Bronchial epithelial cell (primary cell): ENCODE data around the gene GNLY. TPM values are rescaled to one million over a fixed set of nuclear protein-coding genes. Genes with fewer than 3 reads are reported as not detected.

Experiments
- DNase-seq: peaks from one replicate; pipeline ENCODE4 v3.0.0-alpha.2; 2010; ENCODE audit warnings: low read depth
- FAIRE-seq: peaks from 2 replicates; lab custom pipeline; 2011; peaks lifted over from hg19 to GRCh38; lab: Jason Lieb, UNC
- H3K27me3 ChIP-seq: 2 replicates; pipeline ENCODE4 v1.5.1; 2011; ENCODE audit warnings: low read length; ENCODE audit not compliant: control insufficient read depth, insufficient read depth
- H3K36me3 ChIP-seq: 2 replicates; pipeline ENCODE4 v1.5.1; 2011; ENCODE audit warnings: low read length; ENCODE audit not compliant: control insufficient read depth, insufficient read depth
- H3K4me3 ChIP-seq: 2 replicates; pipeline ENCODE4 v1.5.1; 2011; ENCODE audit warnings: mild to moderate bottlenecking, low read depth, low read length, control low read depth
- CTCF ChIP-seq: IDR thresholded peaks from 2 replicates; pipeline ENCODE4 v1.5.1; 2011; ENCODE audit warnings: mild to moderate bottlenecking, moderate library complexity, low read length, control low read depth, inconsistent platforms; ENCODE audit not compliant: insufficient read depth, severe bottlenecking
- total RNA-seq: library from RNA; depleted of rRNA; stranded (reverse); fragments of >200 nt; gene quantifications from 2 replicates; pipeline ENCODE4 v1.2.1, GENCODE V29; 2014

The GNLY gene
- total RNA-seq, 1 donor from 2014 or later = not detected

- peaks cover 2% of the 10 kb centered on the region for H3K27me3 ChIP-seq
- DNase-seq = no peak
- no peak for TF ChIP-seq CTCF
- no peak for FAIRE-seq
- no peaks in the 10 kb centered on the region for H3K36me3 ChIP-seq
- no peak overlapping the region for H3K4me3 ChIP-seq
These were observed 27.5 kb downstream of the GNLY start for GRCh38 chr2:85721641-85722040.

GRCh38 chr2:85722519-85722918 is 28.4 kb downstream of the GNLY start:
- DNase-seq (no peak), FAIRE-seq (no peak)
- Histone ChIP-seq H3K36me3 (no peaks in the 10 kb centered on the region), H3K4me3 (no peak overlapping the region), H3K27me3 (peaks cover 2% of the 10 kb centered on the region)
- no peak for TF ChIP-seq CTCF

GRCh38 chr2:85723707-85724360 is 29.7 kb downstream of the GNLY start:
- FAIRE-seq = no peak
- peaks cover 3% of the 10 kb centered on the region for H3K27me3 ChIP-seq

GRCh38 chr2:85724731-85725181 is 30.6 kb downstream of the GNLY start:
- no peak for TF ChIP-seq CTCF
- no peak for FAIRE-seq
- Histone ChIP-seq H3K36me3 (no peaks in the 10 kb centered on the region), H3K27me3 (peaks cover 1% of the 10 kb centered on the region), H3K4me3 (no peak overlapping the region)
- no peak for DNase-seq

More at GRCh38 chr2:85723707-85724360, 29.7 kb downstream of the GNLY start:
- no peak for DNase-seq
- TF ChIP-seq CTCF = no peak
- Histone ChIP-seq H3K4me3 (no peak overlapping the region), H3K36me3 (no peaks in the 10 kb centered on the region)

- no peaks in the 10 kb centered on the region for H3K36me3 ChIP-seq
- no peak overlapping the region for H3K4me3 ChIP-seq
- DNase-seq (no peak), FAIRE-seq (no peak)
- H3K27me3 ChIP-seq = peaks cover 1% of the 10 kb centered on the region
- no peak for TF ChIP-seq CTCF
These were observed 31.3 kb downstream of the GNLY start for GRCh38 chr2:85725451-85725850.

- DNase-seq (no peak), FAIRE-seq (no peak)
- TF ChIP-seq CTCF = no peak
- no peaks in the 10 kb centered on the region for H3K36me3 ChIP-seq
- H3K27me3 ChIP-seq = peaks cover 1% of the 10 kb centered on the region
- no peak overlapping the region for H3K4me3 ChIP-seq
These were observed 33.6 kb downstream of the GNLY start for GRCh38 chr2:85727798-85728197.
